Heart left ventricle (tissue), 13 donors: Measurements from ENCODE around the gene BBS1.

Experiments used
- POLR2A ChIP-seq, 2 donors: fragments of 450-650 bp; IDR thresholded peaks; one replicate each; pipeline ENCODE4 v1.6.1; 2017; ENCODE audit warnings: antibody characterized with exemption in 2 of 2, mild to moderate bottlenecking in 2 of 2, moderate library complexity in 2 of 2
- TF ChIP-seq, protein P1 (sequence below), 12 donors: fragments of 200-600 bp; sonication (generic) in 4 of 12; IDR thresholded peaks; one replicate each; pipeline versions ENCODE4 v1.5.0 to v1.8.0; 2018 to 2022; ENCODE audit warnings: antibody characterized with exemption in 12 of 12, mild to moderate bottlenecking in 5 of 12
- donor health status: ischemic (EF 13 %, LVEDD 7.1; RV severe dilation, severe dysfunction).
- donor health status: DM: no; HTN: yes; CAD: no.
- donor health status: DM: no; HTN: no; CAD: no.
- donor health status: ischemic (EF 25% LVEDD 6.9; RV normal size, moderate dysfunction).
- donor health status: ischemic (EF 25% LVEDD 5.7; RV mildly dilated, moderate dysfunction).
- donor health status: ischemic (EF 35%, LVEDD 5.7; RV mildly dilated, moderate dysfunction).
- donor health status: nonischemic (EF 11% LVEDD 7.7; RV severe dilation, severe dysfunction).
- donor health status: DM: yes; HTN: yes; CAD: no.
- donor health status: PGD.
- donor health status: ischemic (EF 29% LVEDD 5.4; RV normal size, mild dysfunction).
- donor health status: nonischemic (EF 23%, LVEDD 6.1; RV moderate dilation, normal function).

GRCh38 chr11:66476841-66477251 is 33.6 kb upstream of the BBS1 start:
- TF ChIP-seq, protein P1, sequence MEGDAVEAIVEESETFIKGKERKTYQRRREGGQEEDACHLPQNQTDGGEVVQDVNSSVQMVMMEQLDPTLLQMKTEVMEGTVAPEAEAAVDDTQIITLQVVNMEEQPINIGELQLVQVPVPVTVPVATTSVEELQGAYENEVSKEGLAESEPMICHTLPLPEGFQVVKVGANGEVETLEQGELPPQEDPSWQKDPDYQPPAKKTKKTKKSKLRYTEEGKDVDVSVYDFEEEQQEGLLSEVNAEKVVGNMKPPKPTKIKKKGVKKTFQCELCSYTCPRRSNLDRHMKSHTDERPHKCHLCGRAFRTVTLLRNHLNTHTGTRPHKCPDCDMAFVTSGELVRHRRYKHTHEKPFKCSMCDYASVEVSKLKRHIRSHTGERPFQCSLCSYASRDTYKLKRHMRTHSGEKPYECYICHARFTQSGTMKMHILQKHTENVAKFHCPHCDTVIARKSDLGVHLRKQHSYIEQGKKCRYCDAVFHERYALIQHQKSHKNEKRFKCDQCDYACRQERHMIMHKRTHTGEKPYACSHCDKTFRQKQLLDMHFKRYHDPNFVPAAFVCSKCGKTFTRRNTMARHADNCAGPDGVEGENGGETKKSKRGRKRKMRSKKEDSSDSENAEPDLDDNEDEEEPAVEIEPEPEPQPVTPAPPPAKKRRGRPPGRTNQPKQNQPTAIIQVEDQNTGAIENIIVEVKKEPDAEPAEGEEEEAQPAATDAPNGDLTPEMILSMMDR (IDR thresholded peaks at IDR 0.05) = no peak
- TF ChIP-seq POLR2A (IDR thresholded peaks at IDR 0.05) = no peak
